GM18517 (cell line): ENCODE data around the gene GRIK2.

Source experiments
- ATAC-seq: cut with Tn5 transposase; IDR thresholded peaks from one replicate; pipeline ENCODE4 v1.9.1; 2021; ENCODE audit warnings: mild to moderate bottlenecking, moderate library complexity; ENCODE audit not compliant: unreplicated experiment

Gene GRIK2

GRCh38 chr6:101845621-101846020 is 452.1 kb downstream of the GRIK2 start:
- ATAC-seq = peak; percentile 88

GRCh38 chr6:101847690-101848089 is 454.2 kb downstream of the GRIK2 start:
- ATAC-seq = no peak

- no peak for ATAC-seq
These were observed 458.4 kb downstream of the GRIK2 start for GRCh38 chr6:101851911-101852310.

GRCh38 chr6:101853231-101854085 is 459.9 kb downstream of the GRIK2 start:
- no peak for ATAC-seq

DNA sequence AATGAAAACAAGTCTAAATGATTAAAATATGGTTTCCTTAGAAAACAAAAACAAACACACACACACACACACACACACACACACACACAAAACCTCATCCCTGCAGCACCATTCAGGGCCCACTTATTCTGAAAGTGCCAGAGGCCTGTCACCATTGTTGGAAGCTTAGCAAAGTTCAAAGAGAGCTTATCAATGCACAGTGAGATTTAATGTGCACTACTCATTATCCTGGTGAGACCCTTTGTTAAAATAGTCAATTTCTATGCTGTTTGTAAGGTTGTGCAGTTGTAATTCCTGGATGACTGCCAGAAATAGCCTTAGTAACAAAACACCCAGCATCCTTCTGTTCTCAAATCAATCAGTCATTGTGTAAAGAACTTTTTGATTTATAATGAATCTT is 482.9 kb downstream of the GRIK2 start:
- ATAC-seq = no peak

- ATAC-seq = no peak
These were observed 485.2 kb downstream of the GRIK2 start for GRCh38 chr6:101878554-101879276.

- no peak for ATAC-seq
These were observed 486.3 kb downstream of the GRIK2 start for GRCh38 chr6:101879782-101880181.

DNA sequence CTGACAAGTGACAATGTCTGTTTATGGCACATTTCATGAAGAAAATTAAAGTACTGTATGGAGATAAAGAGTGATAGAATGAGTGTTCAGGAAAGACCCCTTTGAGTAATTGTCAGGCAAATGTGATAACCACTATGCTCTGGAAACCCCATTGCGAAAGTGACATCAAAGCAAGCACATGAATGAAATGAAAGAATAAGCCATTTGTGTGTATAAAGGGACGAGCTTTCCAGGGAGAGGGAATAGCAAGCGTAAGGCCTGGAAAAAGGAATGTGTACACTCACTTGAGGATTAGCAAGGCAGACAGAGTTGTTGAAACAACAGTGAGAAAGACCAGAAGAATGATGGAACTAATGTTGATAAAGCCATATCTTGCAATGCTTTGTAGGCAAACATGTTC is 490.0 kb downstream of the GRIK2 start:
- ATAC-seq = no peak

DNA sequence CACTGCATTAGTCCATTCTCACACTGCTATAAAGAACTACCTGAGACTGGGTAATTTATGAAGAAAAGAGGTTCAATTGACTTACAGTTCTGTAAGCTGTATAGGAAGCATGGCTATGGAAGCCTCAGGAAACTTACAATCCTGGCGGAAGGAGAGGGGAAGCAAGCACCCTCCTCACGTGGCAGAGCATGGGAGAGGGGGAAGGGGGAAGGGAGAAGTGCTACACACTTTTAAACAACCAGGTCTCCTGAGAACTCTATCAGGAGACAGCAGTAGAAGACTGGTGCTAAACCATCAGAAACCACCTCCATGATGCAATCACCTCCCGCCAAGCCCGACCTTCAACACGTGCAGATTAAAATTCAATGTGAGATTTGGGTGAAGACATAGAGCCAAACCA is 494.0 kb downstream of the GRIK2 start:
- no peak for ATAC-seq

- ATAC-seq = no peak
These were observed 514.1 kb downstream of the GRIK2 start for GRCh38 chr6:101907356-101908217.

DNA sequence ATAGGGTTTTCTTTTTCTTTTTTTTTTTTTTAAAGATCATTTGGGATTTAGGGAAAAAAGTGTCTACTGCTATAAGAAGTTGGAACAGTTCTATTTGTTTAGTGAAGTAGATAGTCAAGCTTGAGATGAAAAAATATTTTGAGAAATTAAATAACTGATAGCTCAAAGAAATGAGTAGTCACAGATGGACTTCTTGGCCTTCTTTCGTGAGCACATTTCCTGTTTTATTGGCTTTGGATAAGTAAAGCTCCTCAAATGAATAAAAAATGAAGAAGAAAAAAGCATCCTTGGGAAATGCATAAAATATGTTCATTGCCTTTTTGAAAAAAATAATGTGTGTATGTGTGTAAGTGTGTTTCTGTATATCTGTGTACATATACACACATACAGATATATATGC is 515.9 kb downstream of the GRIK2 start:
- ATAC-seq = no peak

GRCh38 chr6:101912311-101912710 is 518.8 kb downstream of the GRIK2 start:
- no peak for ATAC-seq

GRCh38 chr6:101918471-101918870 is 525.0 kb downstream of the GRIK2 start:
- ATAC-seq = no peak

DNA sequence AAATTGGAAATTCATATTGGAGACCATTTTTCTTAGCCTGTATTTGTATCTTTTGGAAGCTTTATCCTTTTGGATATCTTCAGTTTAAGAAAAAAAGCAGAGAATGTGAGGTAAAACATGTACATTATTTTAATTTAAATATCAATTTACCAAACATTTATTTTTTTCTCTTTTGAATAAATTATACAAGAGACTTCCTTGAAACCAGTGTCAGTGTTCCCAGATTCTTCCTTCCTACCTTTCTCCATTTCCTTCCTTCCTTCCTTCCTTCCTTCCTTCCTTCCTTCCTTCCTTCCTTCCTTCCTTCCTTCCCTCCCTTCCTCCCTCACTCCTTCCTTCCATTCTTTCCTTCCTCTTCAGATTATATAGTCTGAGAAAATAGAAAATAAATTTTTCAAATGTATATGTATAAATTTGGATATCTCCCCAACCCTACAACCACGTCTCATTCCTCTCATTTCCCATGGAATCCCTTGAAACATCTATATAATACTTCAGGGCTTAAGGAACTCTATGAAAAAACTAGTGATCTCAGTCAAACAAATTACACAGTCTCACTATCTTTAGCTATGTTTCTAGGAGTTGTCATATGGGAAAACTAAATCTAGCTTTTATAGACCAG is 528.4 kb downstream of the GRIK2 start:
- no peak for ATAC-seq

- no peak for ATAC-seq
These were observed 532.8 kb downstream of the GRIK2 start for GRCh38 chr6:101926149-101926925.

DNA sequence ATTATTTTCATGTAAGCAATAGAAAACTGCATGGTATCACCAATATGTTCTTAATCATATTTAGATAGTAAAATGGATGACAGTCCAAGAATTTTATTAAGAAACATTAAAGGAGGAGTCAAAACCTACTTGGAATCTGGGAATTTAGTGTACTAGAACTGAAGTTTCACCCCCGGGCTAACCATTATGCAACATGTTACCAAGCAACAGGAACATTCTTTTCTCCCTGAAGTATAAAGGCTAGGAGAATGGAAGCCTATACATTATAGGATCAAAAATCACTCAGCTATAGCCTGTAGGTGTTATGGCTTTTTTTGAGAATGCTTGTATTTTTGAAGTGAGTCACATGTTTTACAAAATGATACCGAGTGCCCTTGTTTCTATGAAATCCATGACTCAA is 538.3 kb downstream of the GRIK2 start:
- no peak for ATAC-seq

- no peak for ATAC-seq
These were observed 539.2 kb downstream of the GRIK2 start for GRCh38 chr6:101932704-101933103.

DNA sequence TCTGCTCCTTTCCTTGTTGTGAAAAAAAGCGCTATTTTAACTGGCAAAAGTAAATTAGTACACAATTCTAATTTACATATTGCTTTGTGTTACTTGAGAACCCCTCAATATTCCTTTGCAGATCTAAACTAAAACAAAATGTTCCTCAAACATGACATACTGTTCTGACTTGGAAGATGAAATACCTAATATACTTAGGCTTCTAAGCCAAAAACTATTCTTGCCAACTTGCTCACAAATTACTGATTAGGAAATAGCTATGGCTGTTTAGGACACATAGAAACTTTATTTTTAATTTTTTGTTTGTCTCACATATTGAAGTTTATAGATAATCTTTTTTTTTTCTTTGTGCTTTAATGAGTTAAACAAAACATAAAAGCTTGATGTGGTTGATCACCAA is 542.2 kb downstream of the GRIK2 start:
- no peak for ATAC-seq

- no peak for ATAC-seq
These were observed 543.0 kb downstream of the GRIK2 start for GRCh38 chr6:101936516-101936915.

- no peak for ATAC-seq
These were observed 543.6 kb downstream of the GRIK2 start for GRCh38 chr6:101937108-101937507.
